SU-DHL-6 (cell line): ENCODE measurements around the gene IL17REL.
"Not testable (repeated sequence)": the region's sequence is repeated elsewhere in the genome, so short reads cannot be mapped to it uniquely, and the experiment has no call there.

Experiments
- H2AFZ ChIP-seq: fragments of 200-600 bp; sonication (generic); 2 replicates; pipeline ENCODE4 v1.6.1; 2014; ENCODE audit warnings: low read depth, mild to moderate bottlenecking, moderate library complexity, mixed read lengths, antibody characterized with exemption, low read length; ENCODE audit not compliant: severe bottlenecking
- H3F3A ChIP-seq: fragments of 200-600 bp; shearing (Covaris generic); 2 replicates; pipeline ENCODE4 v1.6.0; 2016; ENCODE audit warnings: antibody characterized with exemption, mild to moderate bottlenecking; ENCODE audit not compliant: insufficient read depth
- H3K27ac ChIP-seq: fragments of 200-600 bp; sonication (generic); 2 replicates; pipeline ENCODE4 v1.5.1; 2016; ENCODE audit warnings: low read depth, mild to moderate bottlenecking, low read length, moderate library complexity, mixed read lengths
- H3K27me3 ChIP-seq: fragments of 200-600 bp; sonication (generic), shearing (Covaris generic); 2 replicates; pipeline ENCODE4 v1.6.0; 2014; ENCODE audit warnings: mild to moderate bottlenecking, low read length
- H3K36me3 ChIP-seq: fragments of 200-600 bp; sonication (generic); 2 replicates; pipeline ENCODE4 v1.6.1; 2014; ENCODE audit warnings: mild to moderate bottlenecking, low read length, mixed read lengths
- H3K4me2 ChIP-seq: fragments of 300-600, 200-600 bp; shearing (Covaris generic), sonication (generic); 2 replicates; pipeline ENCODE4 v1.6.0; 2014; ENCODE audit warnings: low read length, low read depth, mild to moderate bottlenecking; ENCODE audit not compliant: poor library complexity, severe bottlenecking
- H3K4me3 ChIP-seq: fragments of 200-600 bp; sonication (generic); 2 replicates; pipeline ENCODE4 v1.5.1; 2014; ENCODE audit warnings: antibody characterized with exemption, low read length, mild to moderate bottlenecking, mixed read lengths; ENCODE audit not compliant: insufficient read depth, poor library complexity, severe bottlenecking
- H3K79me2 ChIP-seq: fragments of 200-600 bp; sonication (generic); 2 replicates; pipeline ENCODE4 v1.6.1; 2014; ENCODE audit warnings: mild to moderate bottlenecking, low read length, moderate library complexity; ENCODE audit not compliant: insufficient read depth
- H3K9ac ChIP-seq: fragments of 200-600 bp; sonication (generic); 2 replicates; pipeline ENCODE4 v1.7.0; 2014; ENCODE audit warnings: mild to moderate bottlenecking, low read length
- H3K9me2 ChIP-seq: fragments of 200-600 bp; sonication (generic); replicated peaks from 2 replicates; pipeline ENCODE4 v1.6.1; 2014; ENCODE audit warnings: low read length; ENCODE audit not compliant: insufficient read depth
- H3K9me3 ChIP-seq: fragments of 200-600 bp; sonication (generic); 2 replicates; pipeline ENCODE4 v1.6.1; 2014; ENCODE audit warnings: low read length, mixed read lengths; ENCODE audit not compliant: insufficient read depth
- H4K20me1 ChIP-seq: fragments of 200-600 bp; sonication (generic); 2 replicates; pipeline ENCODE4 v1.6.1; 2014; ENCODE audit warnings: low read depth, mild to moderate bottlenecking, antibody characterized with exemption, low read length, moderate library complexity, mixed read lengths
- EZH2phosphoT487 ChIP-seq: fragments of 200-600 bp; sonication (generic), shearing (Covaris generic); conservative IDR thresholded peaks from 2 replicates; pipeline ENCODE4 v1.6.1; 2018; ENCODE audit warnings: mild to moderate bottlenecking, antibody characterized with exemption, low read length, moderate library complexity, mixed read lengths
- TF ChIP-seq, protein P1 (sequence below): fragments of 200-600 bp; sonication (generic); IDR thresholded peaks from one replicate; pipeline ENCODE4 v1.5.1; 2017; ENCODE audit warnings: antibody characterized with exemption, mild to moderate bottlenecking, low read length, moderate library complexity; ENCODE audit not compliant: insufficient read depth, poor library complexity, severe bottlenecking

IL17REL gene

DNA sequence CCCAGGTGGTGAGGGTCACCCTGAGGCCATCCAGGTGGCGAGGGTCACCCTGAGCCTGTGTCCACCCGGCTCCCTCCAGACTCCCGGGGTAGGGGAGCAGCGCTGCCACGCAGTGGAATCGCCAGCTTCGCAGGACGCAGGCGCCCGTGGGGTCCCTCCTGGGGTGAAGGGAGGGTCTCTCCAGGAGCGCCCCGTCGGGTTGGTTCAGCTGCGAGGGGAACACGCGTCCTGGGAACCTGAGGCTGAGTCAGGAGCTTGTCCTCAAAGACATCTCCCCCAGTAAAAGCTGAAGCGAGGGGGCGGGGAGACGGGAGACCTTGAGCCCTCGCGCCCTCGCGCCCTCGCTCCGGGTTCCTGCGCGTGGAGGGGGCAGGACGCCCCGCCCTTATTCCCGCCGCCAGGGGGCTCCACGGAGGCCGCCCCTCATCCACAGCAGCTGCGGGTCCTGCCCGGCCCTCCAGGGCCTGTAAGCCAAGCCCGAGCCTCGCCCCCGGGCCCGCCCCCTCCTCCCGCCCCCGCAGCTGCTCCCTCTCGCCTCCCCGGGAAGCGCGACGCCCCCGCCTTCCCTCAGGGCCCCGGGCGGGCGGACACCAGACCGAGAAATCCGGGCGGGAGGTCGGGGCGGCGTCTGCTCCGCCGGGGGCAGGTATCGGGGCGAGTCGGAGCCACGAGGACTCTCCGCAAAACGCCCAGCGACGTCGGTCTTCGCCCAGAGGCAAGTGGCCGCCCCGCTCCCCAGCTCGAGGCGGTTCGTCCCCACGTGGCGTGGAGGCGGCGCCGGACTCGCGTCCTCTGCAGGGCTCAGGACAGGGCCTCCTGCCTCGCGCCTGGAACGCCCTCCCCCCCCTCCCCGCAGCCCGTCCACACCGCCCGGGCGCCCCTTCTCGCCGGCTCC lies 29.2 kb downstream of the IL17REL start:
- Histone ChIP-seq H3F3A (no peaks in the 10 kb centered on the region), H3K9me3 (0 out of 2 replicates have a peak, but pooled peaks cover 4% of the 10 kb centered on the region), H4K20me1 (no peaks in the 10 kb centered on the region), H3K9ac (no peak overlapping the region), H3K4me2 (no peak overlapping the region), H3K36me3 (no peaks in the 10 kb centered on the region), H2AFZ (no peak overlapping the region), H3K4me3 (no peak overlapping the region), H3K79me2 (no peaks in the 10 kb centered on the region), H3K27ac (no peak overlapping the region), H3K9me2 (no peaks in the 10 kb centered on the region), H3K27me3 (no peaks in the 10 kb centered on the region)
- TF ChIP-seq, protein P1, sequence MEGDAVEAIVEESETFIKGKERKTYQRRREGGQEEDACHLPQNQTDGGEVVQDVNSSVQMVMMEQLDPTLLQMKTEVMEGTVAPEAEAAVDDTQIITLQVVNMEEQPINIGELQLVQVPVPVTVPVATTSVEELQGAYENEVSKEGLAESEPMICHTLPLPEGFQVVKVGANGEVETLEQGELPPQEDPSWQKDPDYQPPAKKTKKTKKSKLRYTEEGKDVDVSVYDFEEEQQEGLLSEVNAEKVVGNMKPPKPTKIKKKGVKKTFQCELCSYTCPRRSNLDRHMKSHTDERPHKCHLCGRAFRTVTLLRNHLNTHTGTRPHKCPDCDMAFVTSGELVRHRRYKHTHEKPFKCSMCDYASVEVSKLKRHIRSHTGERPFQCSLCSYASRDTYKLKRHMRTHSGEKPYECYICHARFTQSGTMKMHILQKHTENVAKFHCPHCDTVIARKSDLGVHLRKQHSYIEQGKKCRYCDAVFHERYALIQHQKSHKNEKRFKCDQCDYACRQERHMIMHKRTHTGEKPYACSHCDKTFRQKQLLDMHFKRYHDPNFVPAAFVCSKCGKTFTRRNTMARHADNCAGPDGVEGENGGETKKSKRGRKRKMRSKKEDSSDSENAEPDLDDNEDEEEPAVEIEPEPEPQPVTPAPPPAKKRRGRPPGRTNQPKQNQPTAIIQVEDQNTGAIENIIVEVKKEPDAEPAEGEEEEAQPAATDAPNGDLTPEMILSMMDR: no peak
- TF ChIP-seq EZH2phosphoT487: no peak

DNA sequence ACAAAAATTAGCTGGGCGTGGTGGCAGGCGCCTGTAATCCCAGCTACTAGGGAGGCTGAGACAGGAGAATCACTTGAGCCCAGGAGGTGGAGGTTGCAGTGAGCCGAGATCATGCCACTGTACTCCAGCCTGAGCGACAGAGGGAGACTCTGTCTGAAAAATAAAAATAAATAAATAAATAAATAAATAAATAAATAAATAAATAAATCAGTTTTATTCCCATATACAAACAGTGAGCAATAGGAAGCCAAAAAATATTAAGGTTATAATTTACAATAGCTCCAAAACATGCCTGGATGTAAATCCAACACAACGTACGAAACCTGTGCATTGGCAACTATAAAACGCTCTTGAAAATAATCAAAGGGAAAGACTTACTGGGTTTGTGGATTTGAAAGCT lies 30.8 kb downstream of the IL17REL start:
- H3K4me3 ChIP-seq, H3F3A ChIP-seq, H4K20me1 ChIP-seq, H3K27me3 ChIP-seq, H3K9ac ChIP-seq, H3K9me3 ChIP-seq, H2AFZ ChIP-seq, H3K9me2 ChIP-seq, H3K4me2 ChIP-seq, H3K27ac ChIP-seq, H3K79me2 ChIP-seq, H3K36me3 ChIP-seq: not testable (repeated sequence)

DNA sequence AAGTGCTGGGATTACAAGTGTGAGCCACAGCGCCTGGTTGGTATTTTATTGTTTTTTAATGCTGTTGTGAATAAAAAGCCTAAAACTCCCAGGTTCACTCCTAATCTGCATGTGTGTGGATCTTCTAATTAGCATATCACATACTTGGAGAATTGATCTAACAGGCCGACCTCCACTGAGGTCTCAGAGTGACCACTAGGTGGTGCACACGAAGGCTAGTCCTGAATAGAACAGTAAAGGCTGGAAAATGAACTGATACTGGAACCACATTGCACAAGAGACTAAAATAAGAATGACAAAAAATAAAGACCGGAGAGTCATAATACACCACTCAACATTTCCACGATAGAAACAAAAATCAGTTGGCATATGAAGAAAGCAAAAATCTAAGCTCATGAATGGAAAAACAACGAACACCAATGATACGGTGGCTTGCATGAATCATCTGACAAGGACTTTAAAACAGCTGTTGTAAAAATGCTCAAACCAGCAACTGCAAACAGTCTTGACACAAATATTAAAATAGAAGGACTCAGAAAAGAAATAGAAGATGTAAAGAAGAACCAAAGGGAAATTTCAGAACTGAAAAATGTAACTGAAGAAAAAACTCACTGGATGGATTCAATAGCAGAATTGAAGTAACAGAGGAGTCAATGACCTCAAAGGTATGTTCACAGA lies 32.8 kb downstream of the IL17REL start:
- Histone ChIP-seq H3F3A (peaks cover 15% of the 10 kb centered on the region), H3K9me2 (no peaks in the 10 kb centered on the region), H3K79me2 (no peaks in the 10 kb centered on the region), H2AFZ (no peak overlapping the region), H3K9ac (no peak overlapping the region), H4K20me1 (no peaks in the 10 kb centered on the region), H3K4me3 (no peak overlapping the region), H3K27me3 (no peaks in the 10 kb centered on the region), H3K9me3 (no peaks in the 10 kb centered on the region), H3K27ac (no peak overlapping the region), H3K4me2 (no peak overlapping the region), H3K36me3 (no peaks in the 10 kb centered on the region)
- no peak for TF ChIP-seq EZH2phosphoT487
- TF ChIP-seq, protein P1: peak; percentile 62

DNA sequence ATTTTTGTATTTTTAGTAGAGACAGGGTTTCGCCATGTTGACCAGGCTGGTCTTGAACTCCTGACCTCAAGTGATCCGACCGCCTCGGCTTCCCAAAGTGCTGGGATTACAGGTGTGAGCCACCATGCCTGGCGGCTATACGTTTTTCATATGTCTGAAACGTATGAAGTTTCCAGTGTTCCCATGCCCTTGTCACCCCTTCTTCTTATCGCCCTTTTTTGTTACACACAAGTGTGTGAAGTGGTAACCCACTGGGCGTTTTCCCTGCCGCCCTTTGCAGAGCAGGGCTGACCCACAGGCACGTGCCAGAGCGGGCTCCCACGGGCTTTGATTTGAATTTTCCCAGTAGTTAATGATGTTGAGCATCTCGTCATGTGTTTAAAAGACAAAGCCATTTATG lies 35.0 kb downstream of the IL17REL start:
- Histone ChIP-seq H4K20me1 (no peaks in the 10 kb centered on the region), H2AFZ (no peak overlapping the region), H3K9me2 (no peaks in the 10 kb centered on the region), H3K4me3 (no peak overlapping the region), H3K79me2 (no peaks in the 10 kb centered on the region), H3K27me3 (no peaks in the 10 kb centered on the region), H3K9me3 (no peaks in the 10 kb centered on the region), H3K27ac (no peak overlapping the region), H3K36me3 (no peaks in the 10 kb centered on the region), H3K9ac (no peak overlapping the region), H3F3A (peaks cover 15% of the 10 kb centered on the region), H3K4me2 (no peak overlapping the region)
- TF ChIP-seq EZH2phosphoT487: no peak
- TF ChIP-seq, protein P1: no peak
